Measurements from ENCODE around the gene TIMP3. TPM values are rescaled to one million over a fixed set of nuclear protein-coding genes. Genes with fewer than 3 reads are reported as not detected.

TIMP3 gene
- total RNA-seq, 1 experiment from 2014 or later: 0.87 TPM

DNA sequence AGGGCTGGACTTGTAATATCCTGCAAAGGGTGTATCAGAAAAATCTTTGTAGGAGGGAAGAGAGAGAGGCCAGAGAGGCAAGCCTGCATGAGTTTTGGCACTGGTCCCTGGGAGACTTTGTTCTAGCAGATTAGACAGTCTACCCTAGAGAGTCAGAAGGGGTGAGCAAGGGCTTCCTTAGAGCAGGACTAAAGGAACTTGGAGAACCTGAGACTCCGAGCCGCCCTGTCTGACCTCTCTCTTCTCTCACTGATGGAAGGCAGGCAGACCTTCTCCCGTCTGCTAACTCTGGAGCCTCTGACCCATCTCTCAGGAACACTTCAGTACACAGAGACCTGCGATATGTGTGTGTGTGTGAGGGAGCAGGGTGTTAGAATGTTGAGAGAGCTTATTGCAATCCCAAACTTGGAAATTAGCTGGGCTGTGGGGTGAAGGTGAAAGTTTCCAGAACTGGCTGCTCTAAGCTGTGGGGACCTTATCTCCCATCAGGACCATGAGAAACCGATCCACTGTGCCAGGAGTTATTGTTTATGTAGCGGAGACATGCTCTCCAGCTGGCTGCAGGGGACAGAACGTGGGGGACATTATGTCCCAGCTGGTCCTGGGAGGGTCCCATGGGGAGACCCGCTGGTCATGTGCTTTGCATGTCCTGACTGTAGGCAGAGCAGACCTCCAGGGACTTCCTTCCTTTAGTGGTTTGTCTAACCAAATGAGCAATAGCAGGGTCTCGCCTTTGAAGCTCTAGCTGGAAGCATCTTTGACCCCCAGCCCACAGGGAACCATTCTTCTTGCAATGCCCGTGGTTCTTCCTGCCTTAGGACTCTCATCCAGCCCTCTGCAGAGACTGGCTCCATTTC is 51.1 kb downstream of the TIMP3 start:
- Histone ChIP-seq H3K4me2 (ENCODE audit: insufficient read depth, insufficient read length, low read length) (no peak overlapping the region), H2AK5ac (ENCODE audit: insufficient read length, low read length) (no peak overlapping the region), H2BK12ac (ENCODE audit: insufficient read length, low read depth, low read length) (no peak overlapping the region), H2AFZ (ENCODE audit: low read length) (no peak overlapping the region), H3K14ac (ENCODE audit: insufficient read depth, low read length) (no peak overlapping the region; the same call in 1 of the 2 replicates), H3K23me2 (ENCODE audit: insufficient read length, low read depth, low read length, poor library complexity, severe bottlenecking) (no peaks in the 10 kb centered on the region), H3K9ac (ENCODE audit: extremely low read depth, insufficient read length, low read length) (no peak overlapping the region), H3T11ph (ENCODE audit: low read length) (no peak overlapping the region), H2BK15ac (ENCODE audit: low read depth, low read length) (no peak overlapping the region), H4K20me1 (ENCODE audit: control insufficient read depth, insufficient read depth, insufficient read length) (no peaks in the 10 kb centered on the region), H3K79me1 (ENCODE audit: insufficient read depth, low read depth, low read length, poor library complexity, severe bottlenecking) (no peaks in the 10 kb centered on the region), H3K9me3 (ENCODE audit: control insufficient read depth, low read depth, low read length) (no peaks in the 10 kb centered on the region), H3K23ac (ENCODE audit: insufficient read length, low read depth, low read length) (no peak overlapping the region), H3K79me2 (ENCODE audit: insufficient read depth, low read length) (no peaks in the 10 kb centered on the region), H4K91ac (ENCODE audit: insufficient read length, low read depth, low read length) (no peak overlapping the region), H2BK20ac (ENCODE audit: low read depth, low read length, poor library complexity, severe bottlenecking) (no peak overlapping the region), H3K4ac (ENCODE audit: low read depth, low read length) (no peak overlapping the region), H4K8ac (replicated peaks; ENCODE audit: insufficient read length, low read depth, low read length) (no peak overlapping the region), H2BK5ac (ENCODE audit: insufficient read length, low read length) (no peak overlapping the region), H3K4me1 (ENCODE audit: insufficient read depth, low read length) (no peaks in the 10 kb centered on the region), H4K5ac (ENCODE audit: insufficient read length, low read depth, low read length) (no peak overlapping the region), H3K27ac (ENCODE audit: insufficient read length, low read depth, low read length) (no peak overlapping the region), H3K56ac (ENCODE audit: insufficient read length, low read depth, low read length) (no peak overlapping the region), H3K27me3 (ENCODE audit: insufficient read depth, low read length) (no peaks in the 10 kb centered on the region), H2BK120ac (ENCODE audit: low read depth, low read length, poor library complexity, severe bottlenecking) (no peak overlapping the region), H3K18ac (ENCODE audit: insufficient read length, low read depth, low read length) (no peak overlapping the region)
- no peak overlapping the region for H3K27ac Mint-ChIP-seq
- H3K9me3 Mint-ChIP-seq: no peaks in the 10 kb centered on the region
- H3K27me3 Mint-ChIP-seq (ENCODE audit: low read depth): no peaks in the 10 kb centered on the region
- H3K4me1 Mint-ChIP-seq: no peaks in the 10 kb centered on the region
- WGBS (ENCODE audit: extremely low coverage, insufficient read length, low lambda C conversion rate): no CpG with 5 or more reads among the region's 10 CpGs
- TF ChIP-seq, protein P1, sequence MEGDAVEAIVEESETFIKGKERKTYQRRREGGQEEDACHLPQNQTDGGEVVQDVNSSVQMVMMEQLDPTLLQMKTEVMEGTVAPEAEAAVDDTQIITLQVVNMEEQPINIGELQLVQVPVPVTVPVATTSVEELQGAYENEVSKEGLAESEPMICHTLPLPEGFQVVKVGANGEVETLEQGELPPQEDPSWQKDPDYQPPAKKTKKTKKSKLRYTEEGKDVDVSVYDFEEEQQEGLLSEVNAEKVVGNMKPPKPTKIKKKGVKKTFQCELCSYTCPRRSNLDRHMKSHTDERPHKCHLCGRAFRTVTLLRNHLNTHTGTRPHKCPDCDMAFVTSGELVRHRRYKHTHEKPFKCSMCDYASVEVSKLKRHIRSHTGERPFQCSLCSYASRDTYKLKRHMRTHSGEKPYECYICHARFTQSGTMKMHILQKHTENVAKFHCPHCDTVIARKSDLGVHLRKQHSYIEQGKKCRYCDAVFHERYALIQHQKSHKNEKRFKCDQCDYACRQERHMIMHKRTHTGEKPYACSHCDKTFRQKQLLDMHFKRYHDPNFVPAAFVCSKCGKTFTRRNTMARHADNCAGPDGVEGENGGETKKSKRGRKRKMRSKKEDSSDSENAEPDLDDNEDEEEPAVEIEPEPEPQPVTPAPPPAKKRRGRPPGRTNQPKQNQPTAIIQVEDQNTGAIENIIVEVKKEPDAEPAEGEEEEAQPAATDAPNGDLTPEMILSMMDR (conservative IDR thresholded peaks at IDR 0.05): no peak
- H3K36me3 Mint-ChIP-seq (ENCODE audit: insufficient read depth in 1 of 3, low read depth in 3 of 3): peaks cover 0 to 24% (median 15%) of the 10 kb centered on the region in 3 experiments; a peak in 5 of 7 replicates
- H3K4me3 Mint-ChIP-seq: no peak overlapping the region
- DNase-seq: no peak
